ENCODE measurements around the gene GNLY. TPM values are rescaled to one million over a fixed set of nuclear protein-coding genes. Genes with fewer than 3 reads are reported as not detected.

Gene GNLY
- total RNA-seq, 1 donor from 2014 or later = not detected

DNA sequence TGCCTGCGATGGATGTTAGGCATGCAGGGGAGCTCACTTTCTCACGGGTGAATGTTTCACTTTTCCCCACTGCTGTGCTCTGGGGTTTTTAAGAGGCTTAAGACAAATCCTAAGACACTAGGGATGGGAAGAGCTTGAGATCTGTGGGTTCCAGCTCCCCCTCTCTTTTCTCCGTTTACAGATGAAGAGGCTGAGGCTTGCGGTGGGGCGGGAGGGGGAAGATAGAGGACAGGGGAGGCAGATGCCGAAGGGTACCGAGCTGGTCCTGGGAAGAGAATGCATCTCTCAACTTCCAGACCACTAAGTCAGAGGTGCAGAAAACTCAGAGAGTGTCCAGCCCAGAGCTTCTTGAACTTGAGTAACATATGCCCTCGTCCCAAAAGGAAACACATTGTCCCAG lies 51.5 kb downstream of the GNLY start:
- DNase-seq = no peak

GRCh38 chr2:85746321-85747004 lies 52.3 kb downstream of the GNLY start:
- no peak for DNase-seq

DNA sequence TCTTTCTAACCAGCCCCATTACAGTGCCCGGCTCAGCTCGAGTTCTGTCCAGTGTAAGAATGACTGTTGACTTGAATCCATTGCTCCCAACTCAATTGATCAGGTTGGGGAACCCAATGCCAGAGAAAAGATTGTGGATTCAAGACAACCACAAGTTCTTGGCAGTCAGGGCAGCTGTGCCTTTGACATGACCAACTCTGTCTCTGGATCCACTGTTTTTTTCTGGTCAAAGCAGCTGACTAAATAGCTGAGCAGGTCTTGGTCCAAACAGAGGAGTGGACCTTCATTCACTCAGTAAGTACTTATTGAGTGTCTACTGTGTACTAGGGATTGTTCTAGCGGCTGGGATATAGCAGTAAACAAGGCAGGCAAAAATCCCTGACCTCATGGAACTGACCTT lies 53.3 kb downstream of the GNLY start:
- no peak for DNase-seq

- no peak for DNase-seq
Measured at GRCh38 chr2:85748039-85748734, 54.0 kb downstream of the GNLY start.

Small RNA genes within 50 kb of the gene (small RNA-seq; reads per million reads assigned to genes)
- gene RNU1-38P (ENCODE audit: low replicate concordance) = not detected

Other genes starting within 250 kb of the GNLY start
- 118 TPM for gene MAT2A, start 155.2 kb upstream of the GNLY start, total RNA-seq
- gene GGCX, start 132.9 kb upstream of the GNLY start, total RNA-seq = 32.3 TPM
- 8.2 TPM for gene VAMP8, start 116.8 kb upstream of the GNLY start, total RNA-seq
- gene VAMP5, start 109.9 kb upstream of the GNLY start, total RNA-seq = 15.7 TPM
- gene RNF181, start 98.6 kb upstream of the GNLY start, total RNA-seq = 71.9 TPM
- 4.9 TPM for gene TMEM150A, start 91.7 kb upstream of the GNLY start, total RNA-seq
- 38.5 TPM for gene C2orf68, start 82.3 kb upstream of the GNLY start, total RNA-seq
- 39.0 TPM for gene USP39, start 78.2 kb upstream of the GNLY start, total RNA-seq
- 21.7 TPM for gene SFTPB, start 26.2 kb upstream of the GNLY start, total RNA-seq
- gene ATOH8, start 59.6 kb downstream of the GNLY start, total RNA-seq = 15.7 TPM
- 18.2 TPM for gene ST3GAL5, start 194.6 kb downstream of the GNLY start, total RNA-seq